PFSK-1 (cell line): ENCODE measurements around the gene RMDN2. TPM values are rescaled to one million over a fixed set of nuclear protein-coding genes. Genes with fewer than 3 reads are reported as not detected.

Experiments used
- FOXP2 ChIP-seq: optimal IDR thresholded peaks from 2 replicates; pipeline ENCODE3; 2011; ENCODE audit warnings: borderline replicate concordance, control low read depth, inconsistent platforms; ENCODE audit not compliant: insufficient read depth; ENCODE audit errors: extremely low read length, extremely low read depth
- POLR2AphosphoS5 ChIP-seq: IDR thresholded peaks from 2 replicates; pipeline ENCODE4 v1.6.1; 2012; ENCODE audit warnings: low read depth, mild to moderate bottlenecking, control low read depth, low read length, moderate library complexity
- SIN3A ChIP-seq: IDR thresholded peaks from 2 replicates; pipeline ENCODE4 v1.6.1; 2012; ENCODE audit warnings: mild to moderate bottlenecking, low read length, moderate library complexity, borderline replicate concordance; ENCODE audit not compliant: insufficient read depth
- TAF1 ChIP-seq: IDR thresholded peaks from 2 replicates; pipeline ENCODE4 v1.6.1; 2012; ENCODE audit warnings: low read length, control low read depth, borderline replicate concordance; ENCODE audit not compliant: insufficient read depth
- polyA plus RNA-seq: library from polyadenylated mRNA; unstranded; fragments of >200 nt; gene quantifications from one replicate; pipeline ENCODE4 v1.2.1, GENCODE V29; 2012; ENCODE audit warnings: low read depth, missing spikeins; ENCODE audit not compliant: insufficient read length
- TF ChIP-seq, protein P1 (sequence below), 2 experiments: IDR thresholded peaks; 2 replicates each; pipeline versions ENCODE4 v1.6.1 to v1.8.0; 2011 to 2012; ENCODE audit warnings: low read depth in 2 of 2, low read length in 2 of 2, control low read depth in 1 of 2, inconsistent platforms in 1 of 2, mild to moderate bottlenecking in 1 of 2, moderate library complexity in 1 of 2; ENCODE audit not compliant: insufficient read depth in 1 of 2

Gene RMDN2, protein sequence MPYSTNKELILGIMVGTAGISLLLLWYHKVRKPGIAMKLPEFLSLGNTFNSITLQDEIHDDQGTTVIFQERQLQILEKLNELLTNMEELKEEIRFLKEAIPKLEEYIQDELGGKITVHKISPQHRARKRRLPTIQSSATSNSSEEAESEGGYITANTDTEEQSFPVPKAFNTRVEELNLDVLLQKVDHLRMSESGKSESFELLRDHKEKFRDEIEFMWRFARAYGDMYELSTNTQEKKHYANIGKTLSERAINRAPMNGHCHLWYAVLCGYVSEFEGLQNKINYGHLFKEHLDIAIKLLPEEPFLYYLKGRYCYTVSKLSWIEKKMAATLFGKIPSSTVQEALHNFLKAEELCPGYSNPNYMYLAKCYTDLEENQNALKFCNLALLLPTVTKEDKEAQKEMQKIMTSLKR
- polyA plus RNA-seq = 0.51 TPM

DNA sequence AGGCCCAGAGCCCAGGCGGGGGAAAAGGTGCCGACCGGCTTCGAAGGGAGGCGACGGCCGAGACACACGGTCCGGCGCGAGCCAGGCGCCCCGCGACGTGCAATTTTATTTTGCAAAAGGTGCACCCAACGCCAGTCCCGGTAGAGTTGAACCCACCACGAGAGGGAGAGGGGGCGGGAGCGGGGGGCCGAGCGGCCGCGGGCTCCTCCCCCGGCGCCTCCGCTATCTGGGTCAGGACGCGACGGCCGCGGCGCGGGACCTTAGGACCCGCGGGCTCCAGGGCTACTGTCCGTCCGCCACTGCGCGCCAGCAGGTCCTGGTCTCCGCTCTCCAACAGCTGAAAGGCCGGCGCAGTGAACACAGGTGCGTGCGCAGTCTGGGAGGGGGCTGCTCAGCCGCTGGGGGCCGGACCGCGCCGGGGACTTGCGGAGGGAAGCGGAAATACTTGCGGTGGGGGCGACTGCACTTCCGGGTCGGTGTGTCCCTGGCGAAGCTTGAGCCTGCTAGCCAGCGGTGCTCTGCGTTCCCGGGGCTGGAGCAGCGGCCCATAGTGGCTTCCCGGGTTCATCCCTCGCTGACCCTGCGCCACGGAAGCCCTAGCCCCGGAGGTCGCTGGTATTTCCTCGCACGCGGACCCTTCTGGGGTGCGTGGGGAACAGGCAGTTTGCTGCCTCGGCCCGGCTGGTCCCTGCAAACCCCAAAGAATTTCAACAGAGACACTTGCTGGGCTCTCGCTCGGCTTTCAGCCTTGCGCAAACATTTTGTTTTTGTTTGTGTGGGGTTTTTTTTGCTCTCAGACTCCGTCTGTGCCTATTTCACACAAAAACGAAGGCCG is at the start of gene RMDN2:
Gene RMDN2 (plus strand): TSS at position 225 of the 835 bp plus-strand sequence. CDS start 3,991 bp downstream, outside the sequence.
- peak; percentile 56; the same call in 1 of the 2 replicates for TF ChIP-seq SIN3A
- peak; percentile 85 for TF ChIP-seq FOXP2
- TF ChIP-seq POLR2AphosphoS5 = peak; percentile 97
- TF ChIP-seq, protein P1, sequence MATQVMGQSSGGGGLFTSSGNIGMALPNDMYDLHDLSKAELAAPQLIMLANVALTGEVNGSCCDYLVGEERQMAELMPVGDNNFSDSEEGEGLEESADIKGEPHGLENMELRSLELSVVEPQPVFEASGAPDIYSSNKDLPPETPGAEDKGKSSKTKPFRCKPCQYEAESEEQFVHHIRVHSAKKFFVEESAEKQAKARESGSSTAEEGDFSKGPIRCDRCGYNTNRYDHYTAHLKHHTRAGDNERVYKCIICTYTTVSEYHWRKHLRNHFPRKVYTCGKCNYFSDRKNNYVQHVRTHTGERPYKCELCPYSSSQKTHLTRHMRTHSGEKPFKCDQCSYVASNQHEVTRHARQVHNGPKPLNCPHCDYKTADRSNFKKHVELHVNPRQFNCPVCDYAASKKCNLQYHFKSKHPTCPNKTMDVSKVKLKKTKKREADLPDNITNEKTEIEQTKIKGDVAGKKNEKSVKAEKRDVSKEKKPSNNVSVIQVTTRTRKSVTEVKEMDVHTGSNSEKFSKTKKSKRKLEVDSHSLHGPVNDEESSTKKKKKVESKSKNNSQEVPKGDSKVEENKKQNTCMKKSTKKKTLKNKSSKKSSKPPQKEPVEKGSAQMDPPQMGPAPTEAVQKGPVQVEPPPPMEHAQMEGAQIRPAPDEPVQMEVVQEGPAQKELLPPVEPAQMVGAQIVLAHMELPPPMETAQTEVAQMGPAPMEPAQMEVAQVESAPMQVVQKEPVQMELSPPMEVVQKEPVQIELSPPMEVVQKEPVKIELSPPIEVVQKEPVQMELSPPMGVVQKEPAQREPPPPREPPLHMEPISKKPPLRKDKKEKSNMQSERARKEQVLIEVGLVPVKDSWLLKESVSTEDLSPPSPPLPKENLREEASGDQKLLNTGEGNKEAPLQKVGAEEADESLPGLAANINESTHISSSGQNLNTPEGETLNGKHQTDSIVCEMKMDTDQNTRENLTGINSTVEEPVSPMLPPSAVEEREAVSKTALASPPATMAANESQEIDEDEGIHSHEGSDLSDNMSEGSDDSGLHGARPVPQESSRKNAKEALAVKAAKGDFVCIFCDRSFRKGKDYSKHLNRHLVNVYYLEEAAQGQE (IDR thresholded peaks at IDR 0.05; ENCODE audit: insufficient read depth in 1 of 2, low read depth in 2 of 2, low read length in 2 of 2) = peak; percentile 60 to 84; a peak in 3 of 4 replicates
- TF ChIP-seq TAF1 = peak; percentile 87

DNA sequence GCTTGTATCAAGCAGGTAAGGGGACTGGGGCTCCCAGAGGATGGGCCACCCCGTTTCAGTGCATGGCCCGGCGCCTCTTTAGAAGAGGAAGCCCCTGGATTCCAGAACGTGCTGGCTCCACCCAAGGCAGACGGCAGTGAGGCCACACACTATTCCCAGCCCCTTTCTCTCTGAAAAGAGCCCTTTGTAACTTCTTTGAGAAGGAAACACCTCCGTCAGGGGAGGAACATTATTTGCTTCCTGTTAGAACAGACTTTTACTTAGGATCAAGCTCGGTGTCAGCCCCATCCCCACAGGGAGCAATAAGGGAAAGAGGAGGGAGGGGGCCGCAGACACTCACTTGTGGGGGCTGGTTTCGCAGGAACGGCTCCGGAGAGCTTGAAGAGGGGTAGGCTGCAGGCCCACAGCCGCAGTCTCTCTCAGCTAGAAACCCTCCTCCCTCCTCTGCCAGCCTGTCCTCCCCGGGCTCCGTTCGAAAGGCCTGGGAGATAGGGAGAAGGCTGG is 49.6 kb upstream of the RMDN2 start:
- TF ChIP-seq, protein P1 (IDR thresholded peaks at IDR 0.05; ENCODE audit: insufficient read depth in 1 of 2, low read depth in 2 of 2, low read length in 2 of 2) = no peak

DNA sequence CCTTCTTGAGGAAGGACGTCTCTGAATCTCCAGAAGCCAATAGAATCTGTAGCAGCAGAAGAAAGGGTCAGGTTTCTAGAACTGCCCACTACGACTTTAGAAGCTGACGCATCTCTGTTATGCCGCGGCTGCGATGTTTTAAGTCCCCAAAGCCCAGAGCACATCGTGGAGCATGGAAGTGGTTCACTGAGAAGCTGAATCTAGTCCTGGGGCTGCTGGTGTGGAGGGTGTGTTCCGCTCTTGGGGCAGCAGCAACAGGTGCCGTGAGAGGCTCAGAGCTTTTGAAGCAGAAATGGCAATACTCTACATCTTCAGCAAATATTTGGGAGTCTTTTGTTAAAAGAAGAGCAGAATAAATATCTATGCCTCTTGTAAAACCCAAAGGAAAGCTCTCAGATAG is 48.9 kb upstream of the RMDN2 start:
- TF ChIP-seq FOXP2 = no peak
- TF ChIP-seq TAF1 = no peak
- TF ChIP-seq POLR2AphosphoS5 = no peak
- TF ChIP-seq, protein P1 (IDR thresholded peaks at IDR 0.05; ENCODE audit: insufficient read depth in 1 of 2, low read depth in 2 of 2, low read length in 2 of 2) = no peak
- TF ChIP-seq SIN3A = no peak

DNA sequence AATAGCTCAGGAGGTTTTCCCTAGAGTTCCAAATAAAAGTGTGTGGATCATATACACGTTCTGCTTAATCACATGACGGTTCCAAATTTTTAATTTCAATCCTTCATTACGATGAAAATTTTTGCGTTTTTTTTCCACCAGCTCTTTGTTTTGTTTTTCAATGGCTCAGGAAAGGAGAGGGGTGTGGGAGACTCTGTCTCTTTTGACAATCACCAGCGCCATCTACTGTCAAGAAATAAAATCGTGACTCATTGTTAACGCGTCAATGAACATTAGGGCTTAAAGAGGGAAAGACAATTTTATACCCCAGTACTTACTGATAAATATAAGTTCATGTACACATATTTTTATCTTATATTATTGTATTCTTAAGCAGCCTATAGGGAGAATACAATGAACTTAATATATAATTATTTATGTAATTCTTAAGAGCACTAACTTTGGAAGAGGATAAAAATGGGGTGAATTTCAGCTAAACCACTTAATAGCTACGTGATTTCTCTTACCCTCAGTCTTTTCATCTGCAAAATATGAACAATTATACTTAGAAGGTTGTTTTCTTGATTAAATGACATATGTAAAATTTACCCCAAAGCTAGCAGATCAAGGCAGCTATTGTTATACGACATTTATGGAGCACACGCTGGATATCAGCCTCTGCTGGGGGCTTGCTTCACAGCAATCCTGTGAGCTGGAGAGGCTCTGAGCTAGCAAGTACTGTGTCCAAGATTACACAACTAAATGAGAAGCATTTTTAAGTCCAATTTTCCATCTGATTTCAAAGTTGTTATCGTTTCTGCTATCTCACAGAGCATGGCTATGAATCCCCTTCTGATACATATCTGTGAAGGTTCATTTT is 47.4 kb upstream of the RMDN2 start:
- no peak for TF ChIP-seq TAF1
- TF ChIP-seq, protein P1 (IDR thresholded peaks at IDR 0.05; ENCODE audit: insufficient read depth in 1 of 2, low read depth in 2 of 2, low read length in 2 of 2) = no peak
- no peak for TF ChIP-seq FOXP2
- no peak for TF ChIP-seq POLR2AphosphoS5
- TF ChIP-seq SIN3A = no peak
